Glutamatergic neuron (in vitro differentiated cells): ENCODE data around the gene ANHX. TPM values are rescaled to one million over a fixed set of nuclear protein-coding genes. Genes with fewer than 3 reads are reported as not detected.

ENCODE experiments used
- total RNA-seq: library from RNA; stranded (reverse); fragmentation: NEBNext Ultra II Directional; extraction: Animal tissue kit (Norgen Biotek cat#: 25700); gene quantifications from one replicate; pipeline ENCODE4 v1.2.1, GENCODE V29; 2021; ENCODE audit not compliant: unreplicated experiment

Gene ANHX
- total RNA-seq, 1 donor from 2014 or later = not detected

Other genes with a start within 250 kb of the ANHX start
- gene ZNF26, start 249.5 kb downstream of the ANHX start, total RNA-seq = 15.9 TPM
- gene ZNF84, start 198.4 kb downstream of the ANHX start, total RNA-seq = 76.7 TPM
- 32.3 TPM for gene ZNF140, start 155.0 kb downstream of the ANHX start, total RNA-seq
- 9.2 TPM for gene ZNF891, start 105.6 kb downstream of the ANHX start, total RNA-seq
- gene ZNF10, start 105.2 kb downstream of the ANHX start, total RNA-seq = 29.8 TPM
- 38.0 TPM for gene ZNF268, start 54.4 kb downstream of the ANHX start, total RNA-seq